GM21423 (cell line): ENCODE data around the gene POC1A.
"Not testable (repeated sequence)": the region's sequence is repeated elsewhere in the genome, so short reads cannot be mapped to it uniquely, and the experiment has no call there.

Experiments used
- ATAC-seq: cut with Tn5 transposase; IDR thresholded peaks from one replicate; pipeline ENCODE4 v1.9.1; 2021; ENCODE audit warnings: mild to moderate bottlenecking, moderate library complexity; ENCODE audit not compliant: unreplicated experiment

The POC1A gene

DNA sequence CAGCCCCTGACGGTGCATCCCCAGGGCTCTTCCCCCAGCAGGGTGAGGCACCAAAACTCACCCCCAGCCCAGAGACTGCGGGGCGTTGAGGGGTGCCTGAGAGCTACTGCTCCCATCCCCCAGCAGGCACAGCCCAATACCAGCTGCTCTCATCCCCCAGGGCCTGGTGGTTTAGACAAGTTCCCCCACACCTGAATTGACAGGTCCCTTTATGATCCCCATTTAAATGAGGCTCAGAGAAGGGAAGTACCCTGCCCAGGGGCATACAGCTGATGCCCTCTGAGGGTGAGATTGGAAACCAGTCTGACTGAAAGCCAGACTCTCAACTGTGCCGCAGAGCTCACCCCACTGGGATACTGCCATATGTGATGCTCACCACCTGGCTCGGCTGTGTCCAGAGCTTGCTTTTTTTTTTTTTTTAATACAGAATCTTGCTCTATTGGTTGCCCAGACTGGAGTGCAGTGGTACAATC lies 118.0 kb downstream of the POC1A start:
- ATAC-seq = peak; percentile 53

DNA sequence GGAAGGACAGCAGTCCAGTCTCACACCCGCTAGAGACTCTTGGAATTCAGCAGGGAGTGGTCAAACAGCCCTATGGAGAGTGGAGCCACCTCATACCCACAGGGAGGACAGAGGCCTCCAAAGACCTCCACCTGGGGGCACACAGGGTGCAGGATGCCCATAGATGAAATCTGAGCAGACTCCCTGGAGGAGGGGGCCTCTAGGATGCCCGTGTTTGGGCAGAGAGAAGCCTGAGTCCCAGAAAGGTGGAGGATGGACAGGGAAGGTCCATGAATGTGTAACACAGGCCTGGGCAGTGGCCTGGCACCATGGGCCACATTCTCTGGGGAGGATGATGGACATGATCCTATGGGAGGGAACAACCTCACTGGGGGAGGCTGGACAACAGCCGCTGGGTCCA lies 119.6 kb downstream of the POC1A start:
- no peak for ATAC-seq

- no peak for ATAC-seq
Observed at GRCh38 chr3:52034212-52034611, 120.0 kb downstream of the POC1A start.

GRCh38 chr3:52033748-52034147 lies 120.5 kb downstream of the POC1A start:
- not testable (repeated sequence) for ATAC-seq

GRCh38 chr3:52032702-52033408 lies 121.4 kb downstream of the POC1A start:
- ATAC-seq = no peak

DNA sequence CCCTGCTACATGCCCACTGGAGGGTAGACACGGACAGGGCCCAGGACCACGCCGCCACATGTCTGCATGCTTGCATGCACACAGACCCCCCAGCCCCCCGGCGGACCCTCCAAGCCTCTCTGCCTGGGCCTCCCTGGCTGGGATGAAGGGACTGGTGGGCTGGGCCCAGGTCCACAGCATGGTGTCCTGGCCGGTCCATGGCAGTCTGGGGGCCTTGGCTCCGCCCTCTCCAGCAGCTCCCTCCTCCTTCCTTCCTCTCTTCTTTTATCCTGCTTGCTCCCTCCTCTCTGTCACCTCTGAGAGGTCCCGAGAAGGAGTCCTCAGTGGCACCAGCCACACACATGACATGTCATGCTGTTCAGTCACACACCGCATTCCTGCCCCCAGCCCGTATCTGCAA lies 122.3 kb downstream of the POC1A start:
- no peak for ATAC-seq

GRCh38 chr3:52030714-52031310 lies 123.4 kb downstream of the POC1A start:
- ATAC-seq = no peak

DNA sequence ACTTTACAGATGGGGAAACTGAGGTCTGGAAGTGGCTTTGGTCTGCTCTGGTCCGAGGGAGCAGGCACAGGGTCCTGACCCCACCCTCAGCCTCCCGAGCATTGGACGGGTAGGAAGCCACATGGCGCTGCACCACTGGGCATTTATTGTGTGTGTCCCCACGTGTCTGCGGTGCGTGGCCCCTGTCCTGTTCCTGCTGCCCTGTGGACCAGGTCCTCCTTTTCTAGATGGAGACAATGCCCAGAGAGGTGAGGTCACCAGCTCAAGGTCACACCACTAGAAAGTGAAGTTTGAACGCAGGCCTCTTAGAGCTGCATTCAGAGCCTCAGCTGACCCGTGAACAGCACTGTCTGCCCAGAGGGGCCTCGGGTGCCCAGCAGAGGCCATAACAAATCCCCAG lies 124.7 kb downstream of the POC1A start:
- ATAC-seq = no peak

DNA sequence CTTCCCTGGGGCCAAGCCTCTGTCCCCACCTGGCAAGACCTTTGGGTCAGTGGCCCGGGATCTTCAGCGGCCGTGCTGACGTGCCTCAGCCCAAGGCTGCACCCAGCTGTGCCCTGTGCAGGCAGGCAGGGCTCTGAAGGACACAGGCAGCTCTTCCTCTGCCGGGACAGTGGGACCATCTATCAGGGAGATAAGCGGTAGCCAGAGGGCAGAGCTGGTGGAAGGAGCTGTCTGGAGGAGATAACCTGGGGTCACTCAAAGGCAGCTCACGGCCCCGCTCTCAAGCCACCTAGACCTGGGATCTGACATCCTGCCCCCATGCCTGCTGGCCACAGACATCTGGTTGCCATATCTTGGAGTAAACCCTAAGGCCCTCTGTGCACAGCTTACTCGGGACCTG lies 125.2 kb downstream of the POC1A start:
- no peak for ATAC-seq

GRCh38 chr3:52028572-52028971 lies 125.7 kb downstream of the POC1A start:
- no peak for ATAC-seq

- ATAC-seq = no peak
Observed at GRCh38 chr3:52026041-52026440, 128.2 kb downstream of the POC1A start.

- ATAC-seq = no peak
Observed at GRCh38 chr3:52025453-52025852, 128.8 kb downstream of the POC1A start.
